ENCODE data around the gene MSANTD1. TPM values are rescaled to one million over a fixed set of nuclear protein-coding genes. Genes with fewer than 3 reads are reported as not detected.

Gene MSANTD1
- total and polyA plus RNA-seq, 4 donors, result 0.05 to 1.2 (median 0.23) TPM; not detected in 1

DNA sequence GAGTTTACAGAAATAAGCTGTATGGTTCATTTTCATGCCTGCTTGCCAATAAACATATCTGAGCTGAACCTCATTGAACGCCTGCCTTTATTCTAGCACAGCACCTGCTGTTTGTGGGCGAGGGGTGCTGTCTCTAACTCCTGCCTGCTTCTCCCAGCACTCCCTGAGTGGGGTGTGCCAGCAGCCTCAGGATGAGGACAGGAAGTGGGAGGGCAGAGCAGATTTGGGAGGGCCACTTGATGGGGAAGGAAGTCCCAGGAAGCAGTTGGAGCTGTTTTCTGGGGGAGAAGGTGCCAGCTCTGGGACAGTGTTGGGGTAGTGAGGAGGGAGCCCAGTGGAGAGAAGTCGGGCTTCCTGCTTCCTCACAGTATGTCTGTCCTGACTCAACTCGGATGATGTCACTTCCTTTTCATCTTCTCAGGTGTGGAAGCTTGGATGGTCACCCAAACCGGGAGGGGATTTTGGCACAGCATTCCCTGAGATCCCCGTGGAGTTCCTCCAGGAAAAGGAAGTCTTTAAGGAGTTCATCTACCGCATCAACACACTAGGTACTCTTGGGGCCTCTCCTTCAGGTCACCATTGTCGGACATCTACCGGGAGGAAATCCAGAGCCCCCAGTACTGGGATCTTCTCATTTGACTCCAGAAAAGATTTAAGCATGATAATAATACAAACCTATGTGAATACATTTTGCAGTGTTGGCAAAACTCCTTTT is 29.0 kb upstream of the MSANTD1 start (continued):
- TF ChIP-seq RXRA (IDR thresholded peaks at IDR 0.05), result no peak

DNA sequence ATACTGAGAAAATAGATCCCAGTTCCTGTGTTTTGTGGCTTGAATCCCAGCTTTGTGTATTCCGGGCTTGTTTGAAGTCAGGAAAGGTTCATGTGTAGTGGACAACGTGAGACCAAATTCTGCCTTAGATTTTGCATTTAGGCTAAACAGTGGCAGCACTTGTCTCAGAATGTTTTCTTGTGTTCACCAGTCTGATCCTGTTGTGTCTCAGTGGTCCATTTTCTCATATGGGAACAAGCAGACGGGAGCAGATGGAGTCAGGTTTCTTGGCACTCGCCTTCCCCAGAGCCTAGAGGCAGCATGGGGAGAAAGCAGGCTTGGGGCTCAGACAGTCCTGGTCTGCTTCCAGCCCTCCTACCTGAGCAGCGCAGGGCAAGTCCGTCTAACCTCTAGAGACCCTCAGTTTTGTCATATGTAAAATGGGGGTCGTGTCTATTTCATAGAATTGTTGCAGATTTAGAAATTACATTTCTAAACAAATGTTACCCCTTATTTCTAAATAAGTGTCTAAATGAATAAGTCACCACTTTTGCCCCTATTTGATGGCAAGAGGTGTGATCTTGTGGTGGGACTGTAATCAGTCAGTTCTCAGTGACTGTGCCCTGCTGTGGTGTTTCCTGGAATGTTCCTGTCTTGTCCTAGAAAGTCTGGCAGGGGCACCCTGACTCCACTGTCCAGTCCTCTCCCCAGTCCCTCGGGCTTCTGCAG is 28.3 kb upstream of the MSANTD1 start:
- DNase-seq (ENCODE audit: low spot score), result no peak
- Histone ChIP-seq H3K9me3 (ENCODE audit: control insufficient read depth in 4 of 4, low read length in 3 of 4) (no peaks in the 10 kb centered on the region), H3K36me3 (ENCODE audit: control insufficient read depth in 4 of 4, insufficient read depth in 3 of 4, low read depth in 1 of 4, low read length in 3 of 4) (peaks cover 18 to 80% (median 58%) of the 10 kb centered on the region in 4 donors), H3K4me3 (ENCODE audit: low read depth in 1 of 3, low read length in 3 of 3) (no peak overlapping the region), H3K27ac (ENCODE audit: low read depth in 1 of 2, low read length in 2 of 2) (no peak overlapping the region), H3K4me1 (ENCODE audit: control insufficient read depth in 4 of 4, insufficient read depth in 4 of 4, low read length in 3 of 4) (no peaks in the 10 kb centered on the region), H3K27me3 (ENCODE audit: control insufficient read depth in 4 of 4, insufficient read depth in 4 of 4, low read length in 3 of 4) (no peaks in the 10 kb centered on the region), H3K9ac (ENCODE audit: low read depth in 1 of 2, low read length in 2 of 2) (no peak overlapping the region)
- 89% methylated on average over 8 of the region's 8 CpGs for WGBS
- TF ChIP-seq HNF4G (IDR thresholded peaks at IDR 0.05) (no peak), GABPA (IDR thresholded peaks at IDR 0.05 in 1 of 2, conservative IDR thresholded peaks at IDR 0.05 in 1 of 2) (no peak), RXRA (IDR thresholded peaks at IDR 0.05) (no peak), YY1 (IDR thresholded peaks at IDR 0.05) (no peak), EGR1 (IDR thresholded peaks at IDR 0.05; ENCODE audit: low read depth in 2 of 2) (no peak)

- Histone ChIP-seq H3K27ac (ENCODE audit: low read depth in 1 of 2, low read length in 2 of 2) (no peak overlapping the region), H3K9me3 (ENCODE audit: control insufficient read depth in 4 of 4, low read length in 3 of 4) (no peaks in the 10 kb centered on the region), H3K9ac (ENCODE audit: low read depth in 1 of 2, low read length in 2 of 2) (no peak overlapping the region), H3K27me3 (ENCODE audit: control insufficient read depth in 4 of 4, insufficient read depth in 4 of 4, low read length in 3 of 4) (no peaks in the 10 kb centered on the region), H3K4me3 (ENCODE audit: low read depth in 1 of 3, low read length in 3 of 3) (no peak overlapping the region), H3K4me1 (ENCODE audit: control insufficient read depth in 4 of 4, insufficient read depth in 4 of 4, low read length in 3 of 4) (no peaks in the 10 kb centered on the region), H3K36me3 (ENCODE audit: control insufficient read depth in 4 of 4, insufficient read depth in 3 of 4, low read depth in 1 of 4, low read length in 3 of 4) (peaks cover 16 to 76% (median 54%) of the 10 kb centered on the region in 4 donors)
- 94% methylated on average over 8 of the region's 8 CpGs for WGBS
- DNase-seq (ENCODE audit: low spot score), result no peak
- no peak for TF ChIP-seq YY1 (IDR thresholded peaks at IDR 0.05)
- TF ChIP-seq CTCF (IDR thresholded peaks at IDR 0.05; ENCODE audit: low read depth, low read length, missing input control), result no peak
- TF ChIP-seq GABPA (IDR thresholded peaks at IDR 0.05 in 1 of 2, conservative IDR thresholded peaks at IDR 0.05 in 1 of 2), result no peak
- TF ChIP-seq ATF3 (IDR thresholded peaks at IDR 0.05), result no peak
- TF ChIP-seq NR2F2 (IDR thresholded peaks at IDR 0.05), result no peak
- no peak for TF ChIP-seq FOXA2 (IDR thresholded peaks at IDR 0.05)
- no peak for TF ChIP-seq RAD21 (IDR thresholded peaks at IDR 0.05)
- no peak for TF ChIP-seq REST (IDR thresholded peaks at IDR 0.05)
- no peak for TF ChIP-seq FOXA1 (IDR thresholded peaks at IDR 0.05)
- no peak for TF ChIP-seq TAF1 (conservative IDR thresholded peaks at IDR 0.05)
- TF ChIP-seq RXRA (IDR thresholded peaks at IDR 0.05), result no peak
- TF ChIP-seq HNF4G (IDR thresholded peaks at IDR 0.05), result no peak
- TF ChIP-seq, protein P1, sequence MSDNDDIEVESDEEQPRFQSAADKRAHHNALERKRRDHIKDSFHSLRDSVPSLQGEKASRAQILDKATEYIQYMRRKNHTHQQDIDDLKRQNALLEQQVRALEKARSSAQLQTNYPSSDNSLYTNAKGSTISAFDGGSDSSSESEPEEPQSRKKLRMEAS (IDR thresholded peaks at IDR 0.05), result no peak
Measured at GRCh38 chr4:3221184-3221494, 27.8 kb upstream of the MSANTD1 start.
